Activated naive CD4-positive, alpha-beta T cell treated with anti-CD3 and anti-CD28 coated beads, Interleukin-2, amount 50 U/mL, for 24 hours (primary cell): ENCODE results near the gene MAP7.

ENCODE experiments used
- H3K27ac Mint-ChIP-seq: one replicate; pipeline ENCODE4 v1.8.0; 2021; ENCODE audit warnings: mild to moderate bottlenecking, mixed read lengths
- H3K27me3 Mint-ChIP-seq: one replicate; pipeline ENCODE4 v1.8.0; 2021; ENCODE audit warnings: mixed read lengths
- H3K36me3 Mint-ChIP-seq: one replicate; pipeline ENCODE4 v1.8.0; 2021; ENCODE audit warnings: mixed read lengths
- H3K4me1 Mint-ChIP-seq: one replicate; pipeline ENCODE4 v1.8.0; 2021; ENCODE audit warnings: mixed read lengths
- H3K4me3 Mint-ChIP-seq: one replicate; pipeline ENCODE4 v1.8.0; 2021; ENCODE audit warnings: mild to moderate bottlenecking, mixed read lengths
- H3K9me3 Mint-ChIP-seq: one replicate; pipeline ENCODE4 v1.8.0; 2021; ENCODE audit warnings: mixed read lengths

The MAP7 gene

GRCh38 chr6:136571496-136571895, 21.3 kb upstream of the MAP7 start:
- Mint-ChIP-seq H3K27ac (no peak overlapping the region), H3K4me3 (no peak overlapping the region), H3K27me3 (no peaks in the 10 kb centered on the region), H3K36me3 (peaks cover 54% of the 10 kb centered on the region), H3K4me1 (no peaks in the 10 kb centered on the region), H3K9me3 (no peaks in the 10 kb centered on the region)

GRCh38 chr6:136571065-136571464, 20.8 kb upstream of the MAP7 start:
- no peak overlapping the region for H3K27ac Mint-ChIP-seq
- H3K36me3 Mint-ChIP-seq, result peaks cover 52% of the 10 kb centered on the region
- no peaks in the 10 kb centered on the region for H3K4me1 Mint-ChIP-seq
- H3K4me3 Mint-ChIP-seq, result no peak overlapping the region
- no peaks in the 10 kb centered on the region for H3K9me3 Mint-ChIP-seq
- H3K27me3 Mint-ChIP-seq, result no peaks in the 10 kb centered on the region

- Mint-ChIP-seq H3K27ac (no peak overlapping the region), H3K36me3 (peaks cover 39% of the 10 kb centered on the region)
Observed at GRCh38 chr6:136568129-136568528, 17.9 kb upstream of the MAP7 start.

GRCh38 chr6:136567688-136568087, 17.5 kb upstream of the MAP7 start:
- Mint-ChIP-seq H3K27me3 (no peaks in the 10 kb centered on the region), H3K9me3 (no peaks in the 10 kb centered on the region), H3K4me1 (no peaks in the 10 kb centered on the region), H3K27ac (no peak overlapping the region), H3K36me3 (peaks cover 34% of the 10 kb centered on the region), H3K4me3 (no peak overlapping the region)

More at GRCh38 chr6:136568129-136568528, 17.9 kb upstream of the MAP7 start:
- Mint-ChIP-seq H3K4me1 (no peaks in the 10 kb centered on the region), H3K9me3 (no peaks in the 10 kb centered on the region), H3K27me3 (no peaks in the 10 kb centered on the region), H3K4me3 (no peak overlapping the region)

GRCh38 chr6:136566851-136567250, 16.6 kb upstream of the MAP7 start:
- peaks cover 34% of the 10 kb centered on the region for H3K36me3 Mint-ChIP-seq
- no peaks in the 10 kb centered on the region for H3K4me1 Mint-ChIP-seq
- H3K4me3 Mint-ChIP-seq, result no peak overlapping the region
- no peak overlapping the region for H3K27ac Mint-ChIP-seq
- no peaks in the 10 kb centered on the region for H3K27me3 Mint-ChIP-seq
- no peaks in the 10 kb centered on the region for H3K9me3 Mint-ChIP-seq

GRCh38 chr6:136566007-136566487, 15.8 kb upstream of the MAP7 start:
- Mint-ChIP-seq H3K36me3 (peaks cover 32% of the 10 kb centered on the region), H3K27me3 (no peaks in the 10 kb centered on the region), H3K4me1 (no peaks in the 10 kb centered on the region), H3K9me3 (no peaks in the 10 kb centered on the region), H3K4me3 (no peak overlapping the region), H3K27ac (no peak overlapping the region)

- Mint-ChIP-seq H3K4me3 (no peak overlapping the region), H3K4me1 (no peaks in the 10 kb centered on the region), H3K27ac (peak overlapping the region; percentile 1), H3K36me3 (peaks cover 23% of the 10 kb centered on the region), H3K9me3 (no peaks in the 10 kb centered on the region), H3K27me3 (no peaks in the 10 kb centered on the region)
Observed at GRCh38 chr6:136564180-136564579, 14.0 kb upstream of the MAP7 start.

GRCh38 chr6:136563386-136564152, 13.3 kb upstream of the MAP7 start:
- Mint-ChIP-seq H3K4me1 (no peaks in the 10 kb centered on the region), H3K27ac (no peak overlapping the region), H3K4me3 (no peak overlapping the region), H3K36me3 (peaks cover 22% of the 10 kb centered on the region), H3K27me3 (no peaks in the 10 kb centered on the region), H3K9me3 (no peaks in the 10 kb centered on the region)

- peaks cover 26% of the 10 kb centered on the region for H3K36me3 Mint-ChIP-seq
- no peak overlapping the region for H3K4me3 Mint-ChIP-seq
- no peaks in the 10 kb centered on the region for H3K4me1 Mint-ChIP-seq
Observed at GRCh38 chr6:136562211-136562610, 12.0 kb upstream of the MAP7 start.

GRCh38 chr6:136553166-136553787, 3.1 kb upstream of the MAP7 start:
- Mint-ChIP-seq H3K4me1 (peaks cover 5% of the 10 kb centered on the region), H3K4me3 (no peak overlapping the region), H3K27me3 (peaks cover 12% of the 10 kb centered on the region), H3K9me3 (no peaks in the 10 kb centered on the region), H3K27ac (no peak overlapping the region), H3K36me3 (peaks cover 11% of the 10 kb centered on the region)

More at GRCh38 chr6:136562211-136562610, 12.0 kb upstream of the MAP7 start:
- Mint-ChIP-seq H3K27ac (no peak overlapping the region), H3K9me3 (no peaks in the 10 kb centered on the region), H3K27me3 (no peaks in the 10 kb centered on the region)

GRCh38 chr6:136552054-136552453, 1.8 kb upstream of the MAP7 start:
- peaks cover 3% of the 10 kb centered on the region for H3K36me3 Mint-ChIP-seq
- peaks cover 17% of the 10 kb centered on the region for H3K27me3 Mint-ChIP-seq
- peaks cover 5% of the 10 kb centered on the region for H3K4me1 Mint-ChIP-seq
- H3K27ac Mint-ChIP-seq, result no peak overlapping the region
- H3K4me3 Mint-ChIP-seq, result no peak overlapping the region
- no peaks in the 10 kb centered on the region for H3K9me3 Mint-ChIP-seq

GRCh38 chr6:136551103-136551502, 881 bp upstream of the MAP7 start:
- Mint-ChIP-seq H3K4me3 (peak overlapping the region; percentile 61), H3K36me3 (peaks cover 1% of the 10 kb centered on the region), H3K4me1 (peaks cover 5% of the 10 kb centered on the region), H3K27ac (no peak overlapping the region), H3K27me3 (peaks cover 24% of the 10 kb centered on the region), H3K9me3 (no peaks in the 10 kb centered on the region)

- Mint-ChIP-seq H3K27ac (no peak overlapping the region), H3K4me3 (peak overlapping the region; percentile 39)
Observed at GRCh38 chr6:136550045-136550329, 235 bp downstream of the MAP7 start.

GRCh38 chr6:136549300-136550044, 750 bp downstream of the MAP7 start:
- peaks cover 5% of the 10 kb centered on the region for H3K4me1 Mint-ChIP-seq
- H3K36me3 Mint-ChIP-seq, result peaks cover 1% of the 10 kb centered on the region
- peaks cover 34% of the 10 kb centered on the region for H3K27me3 Mint-ChIP-seq
- H3K9me3 Mint-ChIP-seq, result no peaks in the 10 kb centered on the region
- no peak overlapping the region for H3K27ac Mint-ChIP-seq
- peak overlapping the region; percentile 74 for H3K4me3 Mint-ChIP-seq

More at GRCh38 chr6:136550045-136550329, 235 bp downstream of the MAP7 start:
- no peaks in the 10 kb centered on the region for H3K9me3 Mint-ChIP-seq
- peaks cover 30% of the 10 kb centered on the region for H3K27me3 Mint-ChIP-seq
- H3K36me3 Mint-ChIP-seq, result peaks cover 1% of the 10 kb centered on the region
- H3K4me1 Mint-ChIP-seq, result peaks cover 5% of the 10 kb centered on the region

GRCh38 chr6:136548582-136549299, 1.5 kb downstream of the MAP7 start:
- Mint-ChIP-seq H3K36me3 (peaks cover 1% of the 10 kb centered on the region), H3K9me3 (no peaks in the 10 kb centered on the region), H3K4me1 (peaks cover 5% of the 10 kb centered on the region), H3K27ac (no peak overlapping the region), H3K4me3 (peak overlapping the region; percentile 74), H3K27me3 (peaks cover 37% of the 10 kb centered on the region)
